Activated naive CD8-positive, alpha-beta T cell treated with anti-CD3 and anti-CD28 coated beads, Interleukin-2, amount 50 U/mL, for 16 hours (primary cell): ENCODE data around the gene OR10G3.
"Not testable (repeated sequence)": the region's sequence is repeated elsewhere in the genome, so short reads cannot be mapped to it uniquely, and the experiment has no call there.

Source experiments
- DNase-seq: peaks from one replicate; pipeline ENCODE4 v3.0.0-alpha.2; 2020; ENCODE audit warnings: low read depth, low spot score

The OR10G3 gene

GRCh38 chr14:21579976-21580375, at the start of gene OR10G3:
Gene OR10G3 (minus strand): TSS chr14:21580076. CDS start chr14:21570744, 9,332 bp downstream.
- no peak for DNase-seq

- no peak for DNase-seq
Measured at GRCh38 chr14:21626491-21627230, 46.8 kb upstream of the OR10G3 start.

- no peak for DNase-seq
Measured at GRCh38 chr14:21617614-21618013, 37.7 kb upstream of the OR10G3 start.

GRCh38 chr14:21614240-21614639, 34.4 kb upstream of the OR10G3 start:
- DNase-seq, result no peak

DNA sequence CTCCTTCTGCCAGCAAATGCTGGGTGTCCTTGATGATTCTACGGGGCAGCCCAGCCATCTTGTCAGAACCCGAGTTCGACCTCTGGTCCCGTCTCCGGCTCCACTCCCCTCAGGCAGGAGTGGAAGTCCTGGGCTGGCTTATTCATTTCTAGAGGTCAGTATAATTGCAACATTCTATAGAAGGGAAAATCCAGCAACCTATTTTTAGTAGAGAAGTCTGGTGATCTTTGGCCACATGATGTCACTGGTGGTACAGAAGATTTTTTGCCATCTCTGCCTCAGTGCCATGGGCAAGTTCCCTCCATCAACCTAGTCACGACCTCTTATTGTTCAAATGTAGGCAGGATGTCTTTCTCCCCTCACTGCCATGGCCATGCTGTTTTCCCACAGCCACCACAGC, 32.4 kb upstream of the OR10G3 start:
- no peak for DNase-seq

- DNase-seq, result not testable (repeated sequence)
Measured at GRCh38 chr14:21602181-21602580, 22.3 kb upstream of the OR10G3 start.

DNA sequence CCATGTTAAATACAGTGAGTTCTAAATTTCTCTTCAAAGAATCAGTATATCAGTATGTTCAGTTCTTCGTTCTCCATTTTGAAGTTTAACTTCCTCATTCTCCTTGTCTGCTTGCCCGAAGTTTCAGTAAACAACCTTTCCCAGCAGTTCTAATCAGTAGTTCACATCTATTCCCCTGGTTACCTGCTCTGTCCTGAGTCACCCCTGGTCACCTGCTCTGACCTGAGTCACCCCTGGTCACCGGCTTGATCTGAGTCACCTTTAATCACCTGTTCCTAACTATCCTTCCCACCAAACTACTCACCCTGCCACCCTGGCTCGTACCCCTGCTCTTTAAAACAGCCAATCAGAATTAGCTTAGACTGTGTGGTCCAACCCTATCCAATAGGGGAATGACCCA, 9.4 kb upstream of the OR10G3 start:
- no peak for DNase-seq

- no peak for DNase-seq
Measured at GRCh38 chr14:21575661-21576060, 4.2 kb downstream of the OR10G3 start.

DNA sequence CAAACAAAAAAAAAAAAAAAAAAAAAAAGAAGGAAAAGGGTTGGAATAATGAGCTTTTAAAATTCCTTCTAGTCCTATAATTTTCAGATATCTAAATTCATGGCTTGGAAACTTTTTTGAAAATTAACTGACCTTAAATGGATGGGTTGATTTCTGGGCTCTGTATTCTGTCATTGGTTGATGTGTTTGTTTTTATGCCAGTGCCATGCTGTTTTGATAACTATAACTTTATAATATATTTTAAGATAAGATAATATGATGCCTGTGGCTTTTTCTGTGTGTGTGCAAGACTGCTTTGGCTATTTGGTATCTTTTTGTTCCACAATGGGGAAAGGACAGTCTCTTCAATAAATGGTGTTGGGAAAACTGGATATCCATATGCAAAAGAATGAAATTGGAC, 7.3 kb downstream of the OR10G3 start:
- no peak for DNase-seq

DNA sequence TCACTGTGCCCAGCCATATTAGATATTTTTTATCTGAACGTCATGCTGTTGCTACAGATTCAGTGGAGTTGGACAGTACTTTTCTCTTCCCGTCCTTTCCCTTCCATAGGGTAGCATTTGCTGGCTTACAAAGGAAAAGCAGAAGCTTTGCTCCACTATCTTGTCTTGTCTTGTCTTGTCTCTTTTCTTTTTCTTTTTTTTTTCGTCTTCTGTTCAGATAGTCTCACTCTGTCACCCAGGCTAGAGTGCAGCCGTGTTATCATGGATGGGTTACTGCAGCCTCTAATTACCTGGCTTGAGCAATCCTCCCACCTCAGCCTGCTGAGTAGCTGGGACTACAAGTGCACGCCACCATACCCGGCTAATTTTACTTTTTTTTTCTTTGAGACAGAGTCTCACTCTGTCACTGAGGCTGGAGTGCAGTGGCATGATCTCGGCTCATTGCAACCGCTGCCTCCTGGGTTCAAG, 21.1 kb downstream of the OR10G3 start:
- DNase-seq, result no peak

DNA sequence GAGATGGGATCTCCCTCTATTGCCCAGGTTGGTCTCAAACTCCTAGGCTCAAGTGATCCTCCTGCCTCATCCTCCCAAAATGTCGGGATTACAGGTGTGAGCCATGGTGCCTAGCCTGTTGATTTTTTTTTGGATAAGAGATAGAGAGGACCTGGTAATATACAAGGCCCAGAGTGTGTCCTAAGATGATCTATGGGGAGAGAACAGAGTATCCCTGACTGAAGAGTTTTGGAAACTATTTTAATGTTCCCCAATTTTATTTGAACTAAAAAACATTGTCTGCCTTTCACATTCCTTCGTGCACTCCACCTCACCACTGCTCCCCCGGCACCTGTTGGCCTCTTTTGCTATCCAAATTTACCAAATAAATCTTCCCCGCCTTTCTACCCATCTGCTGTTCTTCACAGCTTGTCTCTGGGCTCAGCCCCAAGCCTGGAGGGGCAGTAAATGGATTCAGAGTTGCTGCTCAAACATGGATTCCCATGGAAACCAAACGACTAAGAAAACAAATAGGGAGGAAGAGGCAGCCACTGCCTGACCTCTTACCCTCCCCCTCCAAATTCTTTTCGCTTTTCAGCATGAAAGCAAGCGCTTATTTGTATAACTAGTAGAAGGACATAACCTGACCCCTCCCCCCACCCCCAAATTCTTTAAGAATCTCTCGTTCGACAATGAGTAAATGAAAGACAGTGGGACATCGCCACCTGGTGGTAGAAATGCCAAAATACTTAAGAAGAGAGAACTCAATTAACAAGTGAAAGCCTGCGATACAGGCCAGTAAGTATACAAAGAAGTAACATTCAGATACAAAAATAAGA, 22.6 kb downstream of the OR10G3 start:
- peak; percentile 53 for DNase-seq

DNA sequence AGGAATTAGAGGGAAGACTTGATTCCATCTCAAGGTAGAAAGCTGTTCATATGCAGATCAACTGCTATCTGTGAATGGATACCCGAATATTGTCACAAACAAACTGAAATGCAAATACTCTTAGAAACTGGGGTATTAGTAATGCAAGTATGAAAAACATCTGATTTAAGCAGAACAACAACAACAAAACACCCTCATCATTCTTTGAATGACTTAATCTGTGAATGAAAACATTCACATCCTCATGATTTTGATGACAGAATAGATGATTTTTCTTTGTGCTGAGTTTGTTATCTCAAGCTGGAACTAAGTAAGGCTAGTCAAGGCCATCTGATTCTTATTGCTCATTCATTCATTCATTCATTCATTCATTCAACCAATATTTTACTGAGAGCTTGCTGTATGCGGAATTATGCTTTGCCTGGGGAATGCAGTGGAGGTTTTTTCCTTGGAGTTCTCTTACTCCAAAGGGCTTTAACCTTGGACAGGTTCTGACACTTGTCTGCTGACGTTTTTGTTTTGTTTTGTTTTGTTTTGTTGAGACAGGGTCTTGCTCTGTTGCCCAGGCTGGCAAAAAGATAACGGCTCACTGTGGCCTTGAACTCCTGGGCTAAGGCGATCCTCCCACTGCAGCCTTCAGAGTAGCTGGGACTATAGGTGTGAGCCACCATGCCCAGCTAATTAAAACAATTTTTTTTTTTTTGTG, 23.3 kb downstream of the OR10G3 start:
- DNase-seq, result no peak

GRCh38 chr14:21553266-21553665, 26.6 kb downstream of the OR10G3 start:
- DNase-seq, result no peak

- not testable (repeated sequence) for DNase-seq
Measured at GRCh38 chr14:21544588-21544987, 35.3 kb downstream of the OR10G3 start.

DNA sequence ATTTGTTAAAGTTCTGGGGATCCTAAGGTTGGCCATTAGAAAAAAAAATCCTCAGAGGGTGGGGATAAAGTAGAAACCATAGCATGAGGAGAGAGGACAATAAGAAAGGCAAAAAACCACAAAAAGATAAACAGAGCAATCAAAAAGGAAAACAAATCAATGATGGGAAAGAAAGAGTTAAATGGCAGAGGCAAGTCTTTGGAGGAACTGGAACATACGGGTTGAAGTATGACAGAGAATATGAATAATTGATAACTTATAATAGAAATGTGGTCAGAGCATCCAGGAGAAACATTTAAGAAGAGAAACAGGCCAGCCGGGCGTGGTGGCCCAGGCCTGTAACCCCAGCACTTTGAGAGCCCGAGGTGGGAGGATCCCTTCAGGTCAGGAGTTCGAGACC, 35.9 kb downstream of the OR10G3 start:
- no peak for DNase-seq

- DNase-seq, result no peak
Measured at GRCh38 chr14:21543521-21543960, 36.3 kb downstream of the OR10G3 start.

DNA sequence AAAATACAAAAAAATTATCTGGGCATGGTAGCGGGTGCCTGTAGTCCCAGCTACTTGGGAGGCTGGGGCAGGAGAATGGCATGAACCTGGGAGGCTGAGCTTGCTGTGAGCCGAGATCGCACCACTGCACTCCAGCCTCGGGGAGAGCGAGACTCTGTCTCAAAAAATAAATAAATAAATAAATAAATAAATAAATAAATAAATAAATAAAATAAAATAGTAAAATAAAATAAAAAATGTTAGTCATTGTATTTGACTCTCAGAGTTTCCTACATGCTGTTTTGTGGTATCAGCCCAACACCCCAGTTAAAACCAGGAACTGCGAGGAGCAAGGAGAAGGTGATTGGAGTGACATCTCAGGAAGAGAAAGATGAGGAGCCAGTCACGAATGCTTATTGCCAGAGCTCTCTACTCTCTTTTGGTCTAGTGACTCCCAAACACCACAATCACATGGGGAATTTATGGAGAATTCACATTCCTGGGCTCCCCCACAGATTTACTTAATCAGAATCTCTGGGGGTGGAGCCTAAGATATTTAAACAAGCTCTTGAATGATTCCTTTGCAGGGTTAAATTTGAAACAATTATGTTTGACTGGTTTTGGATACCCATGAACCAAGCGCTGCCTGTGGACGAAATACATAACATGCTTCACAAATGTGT, 38.3 kb downstream of the OR10G3 start:
- no peak for DNase-seq

GRCh38 chr14:21539189-21539940, 40.5 kb downstream of the OR10G3 start:
- DNase-seq, result no peak

DNA sequence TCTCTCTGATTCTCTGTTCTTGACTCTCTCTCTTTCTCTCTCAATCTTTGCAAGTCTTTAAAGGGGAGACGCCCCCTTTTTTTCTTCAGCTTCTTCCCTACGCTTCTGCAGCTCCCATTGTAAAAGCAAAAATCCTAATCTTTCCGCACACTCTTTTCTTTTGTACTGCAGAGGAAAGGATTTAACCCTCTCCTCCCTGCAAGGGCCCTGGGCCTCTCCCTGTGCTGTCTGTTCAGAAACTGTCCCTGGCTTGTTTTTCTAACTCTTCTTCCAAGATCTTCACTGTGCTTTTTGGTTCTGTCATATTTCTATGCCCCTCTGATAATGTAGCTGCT, 42.8 kb downstream of the OR10G3 start:
- DNase-seq, result no peak

DNA sequence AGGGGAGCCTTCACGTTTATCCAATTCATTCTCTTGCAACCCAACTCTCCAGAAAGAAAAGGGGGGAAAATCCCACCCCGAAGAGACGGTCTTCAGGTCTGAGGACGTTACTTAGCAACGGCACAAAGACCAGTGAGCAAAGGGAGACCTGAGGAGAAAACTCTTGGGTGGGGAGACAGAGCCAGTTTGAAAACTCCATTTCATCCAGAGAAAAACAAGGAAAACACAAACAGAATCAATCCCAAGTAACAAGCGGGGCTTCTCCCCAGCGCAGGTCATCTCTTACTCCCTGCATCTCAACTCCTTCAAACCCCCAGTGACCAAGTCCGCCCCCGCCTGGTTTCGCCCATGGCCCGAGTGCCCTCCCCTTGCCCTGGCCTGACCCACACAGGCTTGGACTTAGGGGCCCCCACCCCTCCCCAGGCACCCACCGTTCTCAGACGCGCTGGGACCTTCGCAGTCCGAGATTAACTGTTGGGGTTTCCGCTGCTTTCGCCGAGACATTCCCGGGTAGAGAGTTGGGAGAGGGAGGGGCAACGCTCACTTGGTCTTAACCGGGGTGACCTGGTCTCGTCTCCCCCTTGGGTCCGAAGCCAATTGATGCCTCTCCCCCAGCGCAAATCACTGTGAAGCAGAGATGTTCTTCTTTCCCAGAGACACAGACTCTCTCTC, 43.3 kb downstream of the OR10G3 start:
- DNase-seq, result no peak
